ENCODE measurements around the gene CELA2A. TPM values are rescaled to one million over a fixed set of nuclear protein-coding genes. Genes with fewer than 3 reads are reported as not detected.

The CELA2A gene
- total and polyA plus RNA-seq, 2 donors (not counting 3 experiments of a cell fraction or from before 2014, with no cell fraction given), result not detected

- FAIRE-seq (no peak), DNase-seq (ENCODE audit: low read depth, low spot score) (no peak)
- H3K27ac ChIP-seq (ENCODE audit: insufficient read depth, low read depth, low read length), result no peak overlapping the region
- BruUV-seq (replicated peaks), result no TSS peak
- H3K4me3 ChIP-seq (replicated peaks in 1 of 3; ENCODE audit: insufficient read depth in 1 of 3, low read depth in 1 of 3, low read length in 3 of 3), result no peak overlapping the region
- ChIA-PET POLR2A (no interaction called here), CTCF (no interaction called here)
- H3K79me2 ChIP-seq (ENCODE audit: control insufficient read depth, insufficient read depth, low read length), result no peaks in the 10 kb centered on the region
- no peak overlapping the region for H2AFZ ChIP-seq (ENCODE audit: low read depth, low read length)
- H3K9me1 ChIP-seq (replicated peaks; ENCODE audit: control insufficient read depth, extremely low read depth, insufficient read depth, low read length), result no peaks in the 10 kb centered on the region
- no peaks in the 10 kb centered on the region for H3K36me3 ChIP-seq (ENCODE audit: control insufficient read depth in 2 of 2, extremely low read depth in 1 of 2, insufficient read depth in 2 of 2, low read length in 2 of 2)
- no peak overlapping the region for H3K4me2 ChIP-seq (ENCODE audit: insufficient read depth, low read length)
- dilution Hi-C loops (cut with MboI; ENCODE audit: extremely low pct_ligation_motif_present, low sequenced_read_pairs), result no loop called here
- no peaks in the 10 kb centered on the region for H3K27me3 ChIP-seq (ENCODE audit: control insufficient read depth in 2 of 2, insufficient read depth in 2 of 2, low read length in 2 of 2)
- no peaks in the 10 kb centered on the region for H3K4me1 ChIP-seq (ENCODE audit: control insufficient read depth, extremely low read depth, insufficient read depth, low read length)
- intact Hi-C loops (cut with micrococcal nuclease), result no loop called here
- no peaks in the 10 kb centered on the region for H4K20me1 ChIP-seq (replicated peaks; ENCODE audit: control insufficient read depth, extremely low read depth, insufficient read depth, low read length)
- H3K9me3 ChIP-seq (replicated peaks; ENCODE audit: control insufficient read depth, insufficient read depth, low read length), result no peaks in the 10 kb centered on the region
- H3K9ac ChIP-seq (replicated peaks; ENCODE audit: extremely low read depth, insufficient read depth, low read length), result no peak overlapping the region
- TF ChIP-seq FOS (IDR thresholded peaks at IDR 0.05; ENCODE audit: borderline replicate concordance, insufficient read depth, low read length), result no peak
- TF ChIP-seq POLR2AphosphoS5 (IDR thresholded peaks at IDR 0.05; ENCODE audit: insufficient read depth, low read depth, low read length), result no peak
- no peak for TF ChIP-seq MYC (IDR thresholded peaks at IDR 0.05; ENCODE audit: low read depth, low read length)
- no peak for TF ChIP-seq EZH2 (IDR thresholded peaks at IDR 0.05; ENCODE audit: borderline replicate concordance, low read depth, low read length, severe bottlenecking)
- no peak for TF ChIP-seq JUN (IDR thresholded peaks at IDR 0.05; ENCODE audit: borderline replicate concordance, insufficient read depth, insufficient read length, low read depth)
- no peak for TF ChIP-seq CTCF (IDR thresholded peaks at IDR 0.05; ENCODE audit: extremely low read depth in 1 of 2, insufficient read depth in 1 of 2, low read depth in 1 of 2, low read length in 2 of 2)
- no peak for TF ChIP-seq GATA2 (IDR thresholded peaks at IDR 0.05; ENCODE audit: insufficient read depth, insufficient read length, low read depth, low read length)
- no peak for TF ChIP-seq POLR2A (IDR thresholded peaks at IDR 0.05; ENCODE audit: low read depth, low read length)
- no peak for TF ChIP-seq MAX (IDR thresholded peaks at IDR 0.05; ENCODE audit: insufficient read depth, insufficient read length)
These were observed 2.3 kb upstream of the CELA2A start for GRCh38 chr1:15454256-15454655.

Data from endothelial cell of umbilical vein (primary cell).